NCI-H1436 treated with DMSO at 0.1 percent for 48 hours (cell line): ENCODE measurements around the gene C10orf62.
"Not testable (repeated sequence)": the region's sequence is repeated elsewhere in the genome, so short reads cannot be mapped to it uniquely, and the experiment has no call there.

ENCODE experiments used
- DNase-seq: peaks from one replicate; lab custom pipeline; 2025; lab: John Stamatoyannopoulos, UW

C10orf62 gene

GRCh38 chr10:97628228-97628627 is 38.7 kb downstream of the C10orf62 start:
- no peak for DNase-seq

- no peak for DNase-seq
Measured at GRCh38 chr10:97629289-97629688, 39.8 kb downstream of the C10orf62 start.

GRCh38 chr10:97631098-97631497 is 41.6 kb downstream of the C10orf62 start:
- DNase-seq: no peak

GRCh38 chr10:97632949-97633884 is 43.7 kb downstream of the C10orf62 start, which contains the start of gene MORN4:
Gene MORN4 (minus strand): TSS chr10:97633500. CDS start chr10:97619653, 13,847 bp downstream.
- peak; percentile 65 for DNase-seq

GRCh38 chr10:97633921-97634320 is 44.4 kb downstream of the C10orf62 start:
- DNase-seq: no peak

GRCh38 chr10:97635577-97635976 is 46.1 kb downstream of the C10orf62 start:
- no peak for DNase-seq

- not testable (repeated sequence) for DNase-seq
Measured at GRCh38 chr10:97639090-97639489, 49.6 kb downstream of the C10orf62 start.

GRCh38 chr10:97640174-97640867 is 50.8 kb downstream of the C10orf62 start, which contains the start of gene PI4K2A:
Gene PI4K2A (plus strand): TSS chr10:97640671. CDS start chr10:97640743, 72 bp downstream.
- DNase-seq: peak; percentile 93
